Peyer's patch (tissue), 4 donors: Measurements from ENCODE around the gene MT1A.

Experiments
- CTCF ChIP-seq, 6 experiments: fragments of 450-650 bp in 4 of 6; fragments of 200-600 bp in 2 of 6; sonication (generic) in 1 of 6; IDR thresholded peaks; one replicate each; pipeline ENCODE4 v1.5.1; 2017 to 2019; ENCODE audit warnings: antibody characterized with exemption in 6 of 6, mild to moderate bottlenecking in 3 of 6, moderate library complexity in 1 of 6
- POLR2A ChIP-seq, 2 donors: fragments of 450-650 bp; IDR thresholded peaks; one replicate each; pipeline ENCODE4 v1.5.1; 2017; ENCODE audit warnings: antibody characterized with exemption in 2 of 2, mild to moderate bottlenecking in 2 of 2, moderate library complexity in 2 of 2

GRCh38 chr16:56679818-56680217 is 41.4 kb downstream of the MT1A start:
- TF ChIP-seq CTCF (IDR thresholded peaks at IDR 0.05) (no peak), POLR2A (IDR thresholded peaks at IDR 0.05) (no peak)
